Testis (tissue), 2 donors: ENCODE measurements around the gene KCNB1.

Experiments
- POLR2A ChIP-seq: fragments of 450-650 bp; IDR thresholded peaks from one replicate; pipeline ENCODE4 v1.6.1; 2017; ENCODE audit warnings: antibody characterized with exemption, mild to moderate bottlenecking, moderate library complexity
- TF ChIP-seq, protein P1 (sequence below), 3 experiments: fragments of 450-650 bp in 2 of 3; fragments of 200-600 bp in 1 of 3; sonication (generic) in 1 of 3; IDR thresholded peaks; one replicate each; pipeline ENCODE4 v1.5.1; 2016 to 2019; ENCODE audit warnings: antibody characterized with exemption in 3 of 3, mild to moderate bottlenecking in 2 of 3, moderate library complexity in 1 of 3

DNA sequence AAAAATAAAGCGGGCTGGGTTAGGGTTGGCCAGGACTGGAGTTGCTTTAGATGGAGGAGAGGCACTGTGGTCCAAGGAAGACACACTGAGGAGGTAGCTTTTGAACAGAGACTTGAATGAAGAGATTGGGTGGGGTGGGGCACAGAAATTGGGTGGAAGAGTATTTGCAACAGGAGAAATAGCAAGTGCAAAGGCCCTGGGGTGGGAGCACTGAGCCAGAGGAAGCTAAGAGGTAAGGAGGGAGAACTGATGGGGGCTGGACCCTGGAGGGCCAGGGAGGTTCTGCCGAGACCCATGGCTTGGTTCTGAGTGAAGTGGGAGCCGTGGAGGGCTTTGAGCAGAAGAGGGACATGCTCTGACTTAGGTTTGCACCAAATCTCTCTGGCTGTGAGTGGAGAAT, 45.4 kb downstream of the KCNB1 start:
- TF ChIP-seq, protein P1, sequence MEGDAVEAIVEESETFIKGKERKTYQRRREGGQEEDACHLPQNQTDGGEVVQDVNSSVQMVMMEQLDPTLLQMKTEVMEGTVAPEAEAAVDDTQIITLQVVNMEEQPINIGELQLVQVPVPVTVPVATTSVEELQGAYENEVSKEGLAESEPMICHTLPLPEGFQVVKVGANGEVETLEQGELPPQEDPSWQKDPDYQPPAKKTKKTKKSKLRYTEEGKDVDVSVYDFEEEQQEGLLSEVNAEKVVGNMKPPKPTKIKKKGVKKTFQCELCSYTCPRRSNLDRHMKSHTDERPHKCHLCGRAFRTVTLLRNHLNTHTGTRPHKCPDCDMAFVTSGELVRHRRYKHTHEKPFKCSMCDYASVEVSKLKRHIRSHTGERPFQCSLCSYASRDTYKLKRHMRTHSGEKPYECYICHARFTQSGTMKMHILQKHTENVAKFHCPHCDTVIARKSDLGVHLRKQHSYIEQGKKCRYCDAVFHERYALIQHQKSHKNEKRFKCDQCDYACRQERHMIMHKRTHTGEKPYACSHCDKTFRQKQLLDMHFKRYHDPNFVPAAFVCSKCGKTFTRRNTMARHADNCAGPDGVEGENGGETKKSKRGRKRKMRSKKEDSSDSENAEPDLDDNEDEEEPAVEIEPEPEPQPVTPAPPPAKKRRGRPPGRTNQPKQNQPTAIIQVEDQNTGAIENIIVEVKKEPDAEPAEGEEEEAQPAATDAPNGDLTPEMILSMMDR (IDR thresholded peaks at IDR 0.05), result no peak
- TF ChIP-seq POLR2A, result no peak
